ENCODE data around the gene ZNF830.
"Not testable (repeated sequence)": the region's sequence is repeated elsewhere in the genome, so short reads cannot be mapped to it uniquely, and the experiment has no call there.

ZNF830 gene

GRCh38 chr17:34961093-34961911 lies at the start of gene ZNF830, which contains the start of gene CCT6B:
TSS of gene ZNF830 (plus strand) at chr17:34961540. CDS start at chr17:34961567, 27 bp downstream.
TSS of gene CCT6B (minus strand) at chr17:34961460. CDS start at chr17:34961393, 67 bp downstream.
- peak; percentile 92 for DNase-seq

- no peak for DNase-seq
These were observed 48.3 kb upstream of the ZNF830 start for GRCh38 chr17:34913001-34913400.

GRCh38 chr17:34916120-34916519 lies 45.2 kb upstream of the ZNF830 start:
- DNase-seq, result no peak

GRCh38 chr17:34917381-34917780 lies 44.0 kb upstream of the ZNF830 start:
- no peak for DNase-seq

- DNase-seq, result no peak
These were observed 40.7 kb upstream of the ZNF830 start for GRCh38 chr17:34920676-34921075.

GRCh38 chr17:34926661-34927060 lies 34.7 kb upstream of the ZNF830 start:
- DNase-seq, result no peak

GRCh38 chr17:34930283-34930682 lies 31.1 kb upstream of the ZNF830 start:
- no peak for DNase-seq

- DNase-seq, result not testable (repeated sequence)
These were observed 10.6 kb upstream of the ZNF830 start for GRCh38 chr17:34950780-34951179.

GRCh38 chr17:34958438-34958837 lies 2.9 kb upstream of the ZNF830 start:
- no peak for DNase-seq

GRCh38 chr17:34974179-34974578 lies 12.8 kb downstream of the ZNF830 start:
- DNase-seq, result no peak

GRCh38 chr17:34974794-34975785 lies 13.8 kb downstream of the ZNF830 start:
- no peak for DNase-seq

- DNase-seq, result no peak
These were observed 17.8 kb downstream of the ZNF830 start for GRCh38 chr17:34979153-34979552.

- DNase-seq, result no peak
These were observed 18.5 kb downstream of the ZNF830 start for GRCh38 chr17:34979650-34980352.

- peak; percentile 97 for DNase-seq
These were observed 19.0 kb downstream of the ZNF830 start, which contains the start of gene LIG3 for GRCh38 chr17:34980353-34980680. TSS of gene LIG3 (plus strand) at chr17:34980512. CDS start at chr17:34983006, 2,494 bp downstream.

- peak; percentile 76 for DNase-seq
These were observed 19.6 kb downstream of the ZNF830 start for GRCh38 chr17:34980681-34981537.

- DNase-seq, result no peak
These were observed 20.4 kb downstream of the ZNF830 start for GRCh38 chr17:34981538-34982241.

GRCh38 chr17:34987232-34987631 lies 25.9 kb downstream of the ZNF830 start:
- no peak for DNase-seq

- DNase-seq, result no peak
These were observed 27.3 kb downstream of the ZNF830 start for GRCh38 chr17:34988644-34989043.

- no peak for DNase-seq
These were observed 28.1 kb downstream of the ZNF830 start for GRCh38 chr17:34989473-34989872.

- no peak for DNase-seq
These were observed 29.6 kb downstream of the ZNF830 start for GRCh38 chr17:34990921-34991365.

GRCh38 chr17:34991606-34992005 lies 30.3 kb downstream of the ZNF830 start:
- DNase-seq, result no peak

All from activated CD4-positive, alpha-beta T cell treated with anti-CD3 and anti-CD28 coated beads for 48 hours (primary cell).